ENCODE measurements around the gene FAM217B.
A peak's percentile ranks its signal among the peaks of the same experiment; 100 is the strongest.
"Not testable (repeated sequence)": the region's sequence is repeated elsewhere in the genome, so short reads cannot be mapped to it uniquely, and the experiment has no call there.

The FAM217B gene

DNA sequence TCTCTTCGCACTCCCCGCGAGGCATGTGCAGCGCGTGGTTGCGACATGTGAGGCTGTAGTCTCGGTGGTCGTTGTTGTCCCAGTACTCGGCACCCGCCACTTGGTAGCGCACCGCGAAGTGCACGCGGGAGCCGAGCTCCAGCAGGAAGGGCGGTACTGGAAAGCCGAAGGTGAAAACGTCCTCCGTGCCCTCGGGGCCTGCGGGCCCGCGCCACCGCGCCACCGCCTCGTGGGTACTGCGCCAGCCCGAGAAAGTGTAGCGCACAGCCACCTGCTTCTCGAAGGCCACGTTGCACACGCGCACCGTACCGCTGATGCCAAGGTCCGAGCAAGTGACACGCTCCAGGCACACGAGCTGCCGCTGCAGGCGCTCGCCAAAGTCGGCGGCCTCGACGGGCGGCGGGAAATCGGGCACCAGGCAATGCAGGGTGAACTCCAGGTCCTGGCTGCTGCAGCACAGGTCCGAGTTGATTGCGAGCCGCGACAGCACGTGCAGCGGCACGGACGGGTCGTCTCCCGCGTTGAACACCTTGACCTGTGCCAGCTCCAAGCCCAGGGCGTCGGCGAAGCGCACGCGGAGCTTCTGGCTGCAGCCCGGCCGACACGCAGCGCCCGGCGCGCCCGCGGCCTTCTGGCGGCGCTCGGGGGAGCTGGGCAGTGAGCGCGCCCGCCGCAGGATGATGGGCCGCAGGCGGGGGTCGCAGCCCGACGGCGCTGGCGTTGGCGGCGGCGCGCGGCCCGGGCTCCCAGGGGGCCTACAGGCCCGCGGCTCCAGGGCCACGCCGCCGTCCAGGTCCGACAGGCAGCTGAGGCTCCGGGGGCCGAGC, 924 bp upstream of the FAM217B start:
- DNase-seq, result no peak

DNA sequence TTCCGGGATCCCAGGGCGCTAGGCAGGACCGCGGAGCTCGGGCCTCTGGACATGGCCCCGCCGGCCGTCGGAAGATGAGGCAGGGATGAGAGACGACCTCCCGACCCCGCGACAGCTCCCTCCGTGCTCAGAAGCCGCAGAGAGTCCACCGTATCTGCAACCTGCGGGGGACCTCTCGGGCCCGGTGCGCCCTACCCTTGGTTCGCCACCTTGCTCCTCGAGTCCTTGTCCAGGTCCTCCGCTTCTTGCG, 385 bp upstream of the FAM217B start:
- no peak for DNase-seq

GRCh38 chr20:59940956-59941294, 736 bp downstream of the FAM217B start:
- no peak for DNase-seq

DNA sequence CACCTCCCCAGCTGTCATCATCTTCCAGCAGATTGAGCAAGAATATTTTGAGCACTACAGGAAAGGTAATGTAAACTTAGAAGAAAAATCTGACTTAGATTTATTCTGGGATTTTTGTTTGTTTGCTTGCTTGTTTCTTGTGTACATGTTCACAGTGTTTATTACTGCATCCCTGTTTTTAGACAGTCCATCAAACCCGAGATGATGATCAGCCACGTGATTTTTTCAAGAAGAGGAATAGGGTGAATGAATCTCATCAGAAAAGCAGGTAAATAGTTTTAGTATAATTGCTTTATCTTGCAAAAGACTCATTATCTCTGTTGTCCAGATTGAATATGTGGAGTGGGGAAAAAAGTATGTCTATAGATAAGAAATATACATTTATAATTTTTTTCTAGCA, 2.1 kb downstream of the FAM217B start:
- no peak for DNase-seq

- no peak for DNase-seq
These were observed 4.5 kb downstream of the FAM217B start for GRCh38 chr20:59944726-59945125.

GRCh38 chr20:59945175-59945574, 5.0 kb downstream of the FAM217B start:
- DNase-seq, result no peak

GRCh38 chr20:59945731-59946130, 5.5 kb downstream of the FAM217B start:
- DNase-seq, result no peak

GRCh38 chr20:59947376-59947775, 7.2 kb downstream of the FAM217B start:
- DNase-seq, result no peak

GRCh38 chr20:59948212-59948611, 8.0 kb downstream of the FAM217B start:
- DNase-seq, result no peak

DNA sequence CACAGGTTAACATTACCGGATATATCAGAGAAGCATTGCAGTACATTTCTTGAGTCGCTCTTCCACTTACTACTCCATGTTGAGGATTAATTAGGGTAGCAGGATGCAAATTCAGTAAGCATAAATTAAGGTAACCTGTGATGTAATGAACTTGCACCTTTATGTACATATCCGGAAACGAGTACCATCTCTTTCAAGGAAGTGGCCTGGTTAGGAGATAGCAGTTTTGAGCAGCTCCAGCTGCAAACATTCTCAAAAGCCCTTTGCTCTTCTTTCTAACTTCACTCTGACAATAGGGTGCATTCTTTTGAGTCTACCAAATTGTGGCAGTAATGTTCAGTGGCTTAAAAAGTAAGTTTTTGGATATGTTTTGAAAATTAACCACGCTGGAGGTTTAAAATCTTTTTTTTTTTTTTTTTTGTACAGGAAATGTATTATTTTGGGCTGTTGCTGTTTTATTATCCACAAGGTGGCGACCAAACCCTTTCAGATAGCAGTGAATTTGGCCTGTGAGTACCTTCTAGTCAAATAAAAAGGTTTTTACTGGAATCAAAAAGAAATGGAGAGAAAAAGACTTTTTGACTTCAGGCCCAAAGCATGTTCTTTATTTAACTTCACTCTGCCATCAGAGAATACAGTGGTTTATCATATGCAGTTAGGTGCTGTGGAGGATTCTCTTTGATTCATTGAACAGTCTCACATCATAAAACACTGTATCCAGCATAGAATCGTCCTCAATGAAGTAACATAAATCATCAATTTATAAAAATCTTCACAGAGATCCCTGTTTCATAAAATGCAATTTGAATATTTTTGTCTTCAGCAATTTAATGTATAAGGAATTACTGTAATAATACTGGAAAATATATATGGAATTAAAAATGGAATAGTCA, 8.9 kb downstream of the FAM217B start:
- DNase-seq, result peak; percentile 62 to 72

- no peak for DNase-seq
These were observed 9.7 kb downstream of the FAM217B start for GRCh38 chr20:59949911-59950310.

- DNase-seq, result no peak
These were observed 14.5 kb downstream of the FAM217B start for GRCh38 chr20:59954718-59955117.

DNA sequence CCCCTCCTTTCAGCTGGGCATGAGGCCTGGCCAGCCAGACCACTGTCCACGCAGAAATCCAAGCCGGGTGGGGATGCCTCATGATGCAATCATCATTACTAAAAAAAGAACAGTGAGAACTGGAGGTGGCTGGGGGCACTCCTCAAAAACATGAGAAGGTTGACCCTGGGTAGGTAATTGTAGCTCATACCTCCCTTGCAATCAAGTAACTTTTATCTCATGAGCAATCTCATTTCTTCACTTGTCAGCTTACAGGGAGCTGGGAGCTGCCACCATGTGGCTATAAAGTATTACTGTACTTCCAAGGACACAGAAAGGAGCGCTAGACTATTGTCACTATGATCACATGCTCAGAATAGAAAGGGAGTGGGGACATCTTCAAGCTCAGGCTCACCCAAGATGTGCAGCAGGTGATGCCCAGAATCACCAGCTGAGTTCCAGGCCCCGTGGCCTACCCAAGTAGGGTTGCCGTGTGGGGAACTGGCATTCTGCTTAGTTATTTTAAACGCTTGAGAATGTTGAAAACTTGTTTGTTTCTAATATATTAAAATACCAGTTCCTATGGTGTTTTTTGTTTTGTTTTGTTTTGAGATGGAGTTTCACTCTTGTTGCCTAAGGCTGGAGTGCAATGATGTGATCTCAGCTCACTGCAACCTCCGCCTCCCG, 15.1 kb downstream of the FAM217B start:
- no peak for DNase-seq

GRCh38 chr20:59957568-59957967, 17.4 kb downstream of the FAM217B start:
- not testable (repeated sequence) for DNase-seq

GRCh38 chr20:59958123-59958522, 17.9 kb downstream of the FAM217B start, which contains the start of gene CDH26:
Gene CDH26 (plus strand): TSS chr20:59958423. CDS start chr20:59958727, 304 bp downstream.
- no peak for DNase-seq

GRCh38 chr20:59958626-59959025, 18.4 kb downstream of the FAM217B start:
- DNase-seq, result no peak

DNA sequence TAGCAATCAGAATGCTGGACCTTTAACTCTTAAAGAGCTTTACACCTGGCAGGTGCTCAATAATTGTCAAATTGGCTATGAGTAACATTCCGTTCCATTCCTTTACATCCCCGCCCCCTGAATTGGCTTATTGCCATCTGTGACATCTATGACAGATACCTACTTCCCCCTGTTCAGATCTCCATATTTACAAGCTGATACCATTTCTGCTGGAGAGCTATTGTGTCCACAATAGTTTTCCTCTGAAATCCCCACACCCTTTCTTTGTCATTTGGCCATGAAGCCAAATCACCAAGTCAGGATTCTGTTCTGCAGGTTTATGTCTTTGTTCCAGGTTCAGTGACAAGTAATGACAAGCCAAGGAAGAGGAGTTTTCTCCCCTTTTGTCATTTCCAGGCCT, 21.2 kb downstream of the FAM217B start:
- DNase-seq, result no peak

GRCh38 chr20:59962155-59962554, 22.0 kb downstream of the FAM217B start:
- no peak for DNase-seq

DNA sequence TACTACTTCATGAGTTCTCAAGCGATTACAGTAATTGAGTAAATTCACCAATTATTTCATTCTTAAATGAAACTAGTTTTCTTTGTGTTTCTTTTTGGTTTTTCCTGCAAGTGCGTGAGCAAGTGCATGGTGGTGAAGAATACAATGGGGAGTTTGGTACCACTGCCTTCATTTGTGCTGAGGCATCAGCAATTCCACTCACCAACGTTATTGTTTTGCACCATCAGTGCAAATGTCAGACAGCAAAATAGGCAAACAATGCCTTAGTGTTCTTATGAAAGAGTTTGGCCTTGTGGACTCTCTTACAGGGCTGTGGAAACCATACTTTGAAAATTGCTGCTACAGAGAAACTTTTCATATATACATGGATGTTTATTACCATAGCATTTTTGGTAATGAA, 26.2 kb downstream of the FAM217B start:
- no peak for DNase-seq

DNA sequence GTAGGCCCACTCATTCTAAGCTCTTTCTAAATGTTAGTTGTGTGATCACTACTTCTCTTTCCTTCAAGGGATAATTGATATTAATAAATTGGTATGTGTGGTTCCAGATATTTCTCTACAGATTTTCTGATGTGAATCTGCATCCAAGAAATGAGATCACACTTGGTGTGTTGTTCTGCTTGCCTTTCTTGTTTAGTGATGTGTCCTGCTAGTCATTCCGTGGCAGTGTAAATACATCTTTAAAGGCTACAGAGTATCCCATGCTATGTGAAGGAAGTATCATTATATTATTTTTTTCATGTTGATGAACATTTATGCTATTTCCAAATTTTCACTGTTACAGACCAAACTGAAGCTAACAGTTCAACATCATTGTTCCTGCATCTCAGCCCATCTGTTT, 31.2 kb downstream of the FAM217B start:
- DNase-seq, result no peak

DNA sequence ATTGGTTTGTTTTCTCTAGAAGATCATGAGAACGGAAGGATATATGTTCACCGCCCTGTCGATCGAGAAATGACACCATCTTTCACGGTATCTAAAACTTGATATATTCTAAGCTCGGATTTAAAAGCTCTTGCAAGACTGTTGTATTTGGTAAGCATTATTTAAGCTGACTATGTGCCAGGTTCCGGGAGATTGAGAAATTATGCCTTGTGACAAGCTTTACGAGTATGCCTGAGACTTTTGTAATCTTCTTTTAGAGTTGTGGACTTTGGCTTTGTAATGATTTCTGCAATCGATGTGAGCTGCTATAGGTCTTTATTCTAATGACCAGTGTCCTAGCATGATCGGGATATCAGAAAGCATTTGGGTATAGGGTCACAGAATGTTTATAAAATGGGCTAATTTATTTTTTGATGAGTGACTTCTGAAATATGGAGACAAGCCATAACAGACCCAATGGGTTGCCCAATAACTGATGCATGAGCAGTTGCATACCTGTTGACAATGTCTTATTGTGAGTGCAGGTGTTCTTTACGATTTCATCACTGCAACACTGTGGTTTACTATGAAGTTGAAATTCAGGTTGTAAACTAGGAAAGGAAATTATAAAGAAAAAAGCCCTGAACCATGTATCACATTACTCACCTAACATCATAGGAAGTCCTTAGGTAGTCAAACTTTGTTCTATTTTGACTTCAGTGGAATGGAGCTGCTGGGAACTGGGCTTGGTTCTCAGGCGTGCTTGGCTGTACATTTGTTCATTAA, 32.0 kb downstream of the FAM217B start:
- no peak for DNase-seq

DNA sequence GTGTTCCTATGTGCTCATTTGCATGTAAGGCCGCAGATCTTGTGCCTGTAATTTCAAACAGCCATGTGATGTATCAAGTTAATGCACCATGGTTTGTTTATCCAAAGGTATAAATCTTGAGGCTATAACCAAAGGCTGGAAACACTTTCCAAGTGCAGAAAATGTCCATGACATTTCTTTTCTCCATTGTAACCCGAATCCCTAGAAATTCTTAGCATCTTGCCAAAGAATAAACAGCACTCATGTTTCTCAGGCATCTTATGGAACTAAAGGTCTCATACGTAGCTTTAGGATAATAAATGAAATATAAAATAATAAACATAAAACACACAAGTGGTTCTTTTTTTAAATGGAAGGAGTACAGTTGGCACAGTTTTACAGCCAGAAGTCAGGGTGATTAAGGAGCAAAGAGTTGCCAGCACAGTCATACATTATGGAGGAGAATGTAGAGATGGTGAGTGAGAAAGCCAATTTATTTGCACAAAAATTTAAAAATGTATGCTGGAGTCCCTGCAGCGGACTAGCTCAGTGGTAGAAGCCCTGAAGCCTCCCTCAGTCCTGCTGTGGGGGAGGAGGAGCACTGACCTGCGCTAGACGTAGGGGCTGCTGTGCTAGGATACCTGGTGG, 36.1 kb downstream of the FAM217B start:
- peak in 1 of 2 experiments; percentile 55 for DNase-seq

DNA sequence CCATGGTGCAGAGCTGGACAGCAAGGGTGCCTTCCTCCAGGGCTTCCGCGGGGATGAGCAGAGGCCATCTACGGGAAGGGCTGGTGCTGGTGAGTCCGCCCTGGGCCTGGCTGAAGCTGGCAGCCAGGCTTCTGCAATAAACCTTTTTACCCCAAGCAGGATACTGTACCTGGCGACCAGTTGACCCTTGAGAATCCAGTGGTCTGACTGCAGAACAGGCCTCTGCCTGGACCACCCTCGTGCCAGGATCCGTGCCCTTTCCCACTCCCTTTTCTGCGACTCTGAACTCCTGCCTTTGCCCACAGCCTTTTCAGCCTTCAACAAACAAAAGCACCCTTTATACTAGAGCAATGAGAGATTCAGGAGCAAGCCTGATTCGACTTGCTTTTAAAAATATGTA, 36.9 kb downstream of the FAM217B start:
- DNase-seq, result no peak
